Activated CD8-positive, alpha-beta T cell treated with anti-CD3 and anti-CD28 coated beads for 36 hours (primary cell): ENCODE results near the gene KAZN. TPM values are rescaled to one million over a fixed set of nuclear protein-coding genes. Genes with fewer than 3 reads are reported as not detected.

Source experiments
- ATAC-seq: fragments of 200-7000 bp; cut with Tn5 transposase; one replicate; pipeline ENCODE4 v1.10.0; 2021; ENCODE audit warnings: mild to moderate bottlenecking, moderate library complexity
- CTCF ChIA-PET: fragments of 350-600 bp; sonication (Branson Sonifier 250); formaldehyde crosslinking; loops from one replicate; lab custom pipeline; 2021; ENCODE audit warnings: antibody characterized with exemption; lab: Charles Lee
- POLR2A ChIA-PET: fragments of 350-600 bp; sonication (Branson Sonifier 250); formaldehyde crosslinking; loops from one replicate; lab custom pipeline; 2021; ENCODE audit warnings: antibody characterized with exemption; lab: Charles Lee
- DNase-seq: peaks from one replicate; pipeline ENCODE4 v3.0.0-alpha.2; 2020
- H3K27ac Mint-ChIP-seq: one replicate; pipeline ENCODE4 v1.8.0; 2021; ENCODE audit warnings: mild to moderate bottlenecking, mixed read lengths
- H3K27me3 Mint-ChIP-seq: one replicate; pipeline ENCODE4 v1.8.0; 2021; ENCODE audit warnings: mixed read lengths
- H3K36me3 Mint-ChIP-seq: one replicate; pipeline ENCODE4 v1.8.0; 2021; ENCODE audit warnings: low read depth, mixed read lengths
- H3K4me1 Mint-ChIP-seq: one replicate; pipeline ENCODE4 v1.8.0; 2021; ENCODE audit warnings: low read depth, mixed read lengths
- H3K4me3 Mint-ChIP-seq: one replicate; pipeline ENCODE4 v1.8.0; 2021; ENCODE audit warnings: mild to moderate bottlenecking, moderate library complexity, mixed read lengths
- H3K9me3 Mint-ChIP-seq: one replicate; pipeline ENCODE4 v1.8.0; 2021; ENCODE audit warnings: mixed read lengths
- intact Hi-C: fragments of 100-400 bp; cut with micrococcal nuclease; formaldehyde crosslinking; loops from one replicate; pipeline ENCODE4 v1.10.0; 2022
- total RNA-seq, 2 experiments: library from RNA; stranded (reverse); gene quantifications; one replicate each; pipeline ENCODE4 v1.2.3, GENCODE V29; 2021
- TF ChIP-seq, protein P1 (sequence below): fragments of 200-600 bp; IDR thresholded peaks from one replicate; pipeline ENCODE4 v1.8.0; 2022; ENCODE audit warnings: antibody characterized with exemption, mild to moderate bottlenecking

KAZN gene
- total RNA-seq, 2 experiments from 2014 or later: 1.7 to 1.9 TPM

DNA sequence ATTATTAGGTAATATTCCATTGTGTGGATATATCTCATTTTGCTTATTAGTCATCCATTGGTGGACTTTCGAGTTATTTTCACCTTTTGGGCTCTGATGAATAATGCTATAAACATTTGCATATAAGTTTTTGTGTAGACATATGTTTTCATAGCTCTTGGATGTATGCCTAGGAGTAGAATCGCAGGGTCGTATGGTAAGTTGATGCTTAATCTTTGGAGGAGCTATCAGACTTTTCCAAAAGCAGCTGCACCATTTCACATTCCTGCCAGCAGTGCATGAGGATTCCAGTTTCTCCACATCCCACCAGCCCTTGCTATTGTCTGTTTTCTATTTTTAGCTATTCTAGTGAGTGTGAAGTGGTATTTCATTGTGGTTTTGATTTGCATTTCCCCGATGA lies 434.8 kb downstream of the KAZN start:
- DNase-seq: no peak
- no peak overlapping the region for H3K27ac Mint-ChIP-seq
- ChIA-PET CTCF (no interaction called here), POLR2A (no interaction called here)
- intact Hi-C loops: no loop called here
- TF ChIP-seq, protein P1, sequence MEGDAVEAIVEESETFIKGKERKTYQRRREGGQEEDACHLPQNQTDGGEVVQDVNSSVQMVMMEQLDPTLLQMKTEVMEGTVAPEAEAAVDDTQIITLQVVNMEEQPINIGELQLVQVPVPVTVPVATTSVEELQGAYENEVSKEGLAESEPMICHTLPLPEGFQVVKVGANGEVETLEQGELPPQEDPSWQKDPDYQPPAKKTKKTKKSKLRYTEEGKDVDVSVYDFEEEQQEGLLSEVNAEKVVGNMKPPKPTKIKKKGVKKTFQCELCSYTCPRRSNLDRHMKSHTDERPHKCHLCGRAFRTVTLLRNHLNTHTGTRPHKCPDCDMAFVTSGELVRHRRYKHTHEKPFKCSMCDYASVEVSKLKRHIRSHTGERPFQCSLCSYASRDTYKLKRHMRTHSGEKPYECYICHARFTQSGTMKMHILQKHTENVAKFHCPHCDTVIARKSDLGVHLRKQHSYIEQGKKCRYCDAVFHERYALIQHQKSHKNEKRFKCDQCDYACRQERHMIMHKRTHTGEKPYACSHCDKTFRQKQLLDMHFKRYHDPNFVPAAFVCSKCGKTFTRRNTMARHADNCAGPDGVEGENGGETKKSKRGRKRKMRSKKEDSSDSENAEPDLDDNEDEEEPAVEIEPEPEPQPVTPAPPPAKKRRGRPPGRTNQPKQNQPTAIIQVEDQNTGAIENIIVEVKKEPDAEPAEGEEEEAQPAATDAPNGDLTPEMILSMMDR: no peak
- no peaks in the 10 kb centered on the region for H3K27me3 Mint-ChIP-seq
- no peak overlapping the region for H3K4me3 Mint-ChIP-seq
- ATAC-seq: no peak
- H3K4me1 Mint-ChIP-seq: peaks cover 8% of the 10 kb centered on the region
- no peaks in the 10 kb centered on the region for H3K36me3 Mint-ChIP-seq
- no peaks in the 10 kb centered on the region for H3K9me3 Mint-ChIP-seq

DNA sequence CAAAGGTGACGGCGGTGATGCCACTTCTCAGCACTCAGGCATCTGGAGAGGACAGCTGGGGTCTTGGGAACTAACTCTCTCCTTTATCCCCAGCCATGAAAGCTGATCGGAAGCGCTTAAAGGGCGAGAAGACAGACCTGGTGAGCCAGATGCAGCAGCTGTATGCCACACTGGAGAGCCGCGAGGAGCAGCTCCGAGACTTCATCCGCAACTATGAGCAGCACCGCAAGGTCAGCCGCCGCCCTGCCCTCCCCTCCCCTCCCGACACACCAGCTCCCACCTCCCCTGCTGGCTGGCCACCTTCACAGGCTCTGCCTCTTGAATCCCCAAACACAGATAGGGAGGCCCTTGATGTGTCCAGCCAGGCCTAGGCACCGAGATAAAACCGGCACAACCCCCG lies 436.2 kb downstream of the KAZN start:
- Mint-ChIP-seq H3K27ac (no peak overlapping the region), H3K4me3 (no peak overlapping the region), H3K36me3 (no peaks in the 10 kb centered on the region), H3K9me3 (no peaks in the 10 kb centered on the region), H3K27me3 (no peaks in the 10 kb centered on the region), H3K4me1 (peaks cover 8% of the 10 kb centered on the region)
- TF ChIP-seq, protein P1: no peak
- DNase-seq (no peak), ATAC-seq (no peak)
- CTCF ChIA-PET: interaction anchor here (0.8 kb wide), 1 partner anchor 1491 kb away, joined by 3 read pairs; no protein-coding TSS in a partner anchor
- POLR2A ChIA-PET: no interaction called here
- intact Hi-C loops: no loop called here

DNA sequence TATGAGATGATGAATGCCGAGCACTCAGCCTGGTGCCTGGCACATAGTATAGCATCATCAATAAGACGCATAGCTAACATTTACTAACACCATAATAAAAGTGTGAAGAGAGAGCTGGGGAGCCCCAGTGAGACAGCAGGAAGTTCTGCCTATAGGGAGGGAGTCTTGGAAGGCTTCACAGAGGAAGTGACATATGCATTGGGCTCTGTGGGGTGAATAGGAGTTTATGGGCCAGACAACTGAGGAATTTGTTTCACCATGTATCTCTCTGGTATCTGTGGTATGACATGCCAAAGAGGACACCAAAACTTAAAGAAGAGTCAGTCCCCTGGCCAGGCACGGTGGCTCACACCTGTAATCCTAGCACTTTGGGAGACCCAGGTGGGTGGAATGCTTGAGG lies 436.8 kb downstream of the KAZN start:
- no peak overlapping the region for H3K27ac Mint-ChIP-seq
- no peak for DNase-seq
- CTCF ChIA-PET: interaction anchor here (0.8 to 1.3 kb wide), 2 partner anchors 8 to 1492 kb away, joined by 3 to 6 read pairs; no protein-coding TSS in a partner anchor

DNA sequence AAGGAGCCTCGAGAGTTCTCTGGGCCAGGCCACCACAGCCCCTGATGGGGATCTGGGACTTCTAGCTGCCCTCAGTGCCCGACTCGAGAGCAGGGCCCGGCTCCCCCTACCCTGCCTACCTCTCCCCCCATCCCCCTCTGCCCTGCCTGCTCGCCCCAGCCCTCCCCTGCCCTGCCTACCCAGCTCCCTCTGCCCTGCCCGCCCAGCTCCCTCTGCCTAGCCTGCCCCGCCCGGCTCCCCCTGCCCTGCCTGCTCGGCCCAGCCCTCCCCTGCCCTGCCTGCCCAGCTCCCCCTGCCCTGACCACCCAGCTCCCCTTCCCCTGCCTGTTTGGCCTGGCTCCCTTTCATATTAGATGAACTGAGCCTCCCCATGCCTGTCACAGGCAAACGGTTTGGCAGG lies 437.6 kb downstream of the KAZN start:
- POLR2A ChIA-PET: no interaction called here
- Mint-ChIP-seq H3K36me3 (no peaks in the 10 kb centered on the region), H3K27me3 (no peaks in the 10 kb centered on the region), H3K4me3 (no peak overlapping the region), H3K27ac (no peak overlapping the region), H3K9me3 (no peaks in the 10 kb centered on the region), H3K4me1 (peaks cover 8% of the 10 kb centered on the region)
- ATAC-seq: no peak
- CTCF ChIA-PET: interaction anchor here (1.3 kb wide), 1 partner anchor 8 kb away, joined by 6 read pairs; no protein-coding TSS in a partner anchor
- DNase-seq: no peak
- intact Hi-C loops: no loop called here
- TF ChIP-seq, protein P1: no peak

More for the DNA sequence above, 436.8 kb downstream of the KAZN start:
- H3K36me3 Mint-ChIP-seq: no peaks in the 10 kb centered on the region
- peaks cover 8% of the 10 kb centered on the region for H3K4me1 Mint-ChIP-seq
- intact Hi-C loops: no loop called here
- H3K4me3 Mint-ChIP-seq: no peak overlapping the region
- H3K9me3 Mint-ChIP-seq: no peaks in the 10 kb centered on the region
- TF ChIP-seq, protein P1: no peak
- POLR2A ChIA-PET: no interaction called here
- no peak for ATAC-seq
- H3K27me3 Mint-ChIP-seq: no peaks in the 10 kb centered on the region

DNA sequence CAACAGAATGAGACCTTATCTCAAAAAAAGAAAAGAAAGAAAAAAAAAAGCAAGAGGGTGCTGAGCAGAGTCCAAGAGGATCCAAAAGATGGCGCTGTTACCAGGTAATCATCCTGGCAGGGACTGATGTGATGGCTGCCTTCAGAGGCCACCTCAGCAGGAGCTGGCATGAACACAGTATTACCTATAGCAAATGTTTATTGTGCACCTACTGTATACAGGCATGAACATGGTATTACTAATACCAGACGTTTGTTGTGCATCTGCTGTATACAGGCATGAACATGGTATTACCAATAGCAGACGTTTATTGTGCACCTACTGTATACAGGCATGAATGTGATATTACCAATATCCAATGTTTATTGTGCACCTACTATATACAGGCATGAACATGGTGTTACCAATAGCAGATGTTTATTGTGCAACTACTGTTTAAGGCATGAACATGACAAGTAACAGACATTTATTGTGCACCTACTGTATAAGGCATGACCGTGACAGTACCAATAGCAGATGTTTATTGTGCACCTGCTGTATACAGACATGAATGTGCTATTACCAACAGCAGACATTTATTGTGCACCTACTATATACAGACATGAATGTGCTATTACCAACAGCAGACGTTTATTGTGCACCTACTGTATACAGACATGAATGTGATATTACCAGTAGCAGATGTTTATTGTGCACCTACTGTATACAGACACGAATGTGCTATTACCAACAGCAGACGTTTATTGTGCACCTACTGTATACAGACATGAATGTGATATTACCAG lies 439.9 kb downstream of the KAZN start:
- POLR2A ChIA-PET: interaction anchor here (0.7 kb wide), 1 partner anchor 170 kb away, joined by 3 read pairs; no protein-coding TSS in a partner anchor
- no peak overlapping the region for H3K4me3 Mint-ChIP-seq

More for the DNA sequence above, 439.9 kb downstream of the KAZN start:
- Mint-ChIP-seq H3K9me3 (no peaks in the 10 kb centered on the region), H3K27ac (no peak overlapping the region), H3K4me1 (peaks cover 6% of the 10 kb centered on the region), H3K27me3 (no peaks in the 10 kb centered on the region), H3K36me3 (no peaks in the 10 kb centered on the region)
- intact Hi-C loops: no loop called here
- TF ChIP-seq, protein P1: peak; percentile 28
- ATAC-seq: peak; percentile 90
- peak; percentile 56 for DNase-seq
- CTCF ChIA-PET: interaction anchor here (0.6 to 1.9 kb wide), 2 partner anchors 11 to 33 kb away, joined by 3 to 11 read pairs; no protein-coding TSS in a partner anchor
